ENCODE measurements around the gene SUPT4H1.

Gene SUPT4H1

DNA sequence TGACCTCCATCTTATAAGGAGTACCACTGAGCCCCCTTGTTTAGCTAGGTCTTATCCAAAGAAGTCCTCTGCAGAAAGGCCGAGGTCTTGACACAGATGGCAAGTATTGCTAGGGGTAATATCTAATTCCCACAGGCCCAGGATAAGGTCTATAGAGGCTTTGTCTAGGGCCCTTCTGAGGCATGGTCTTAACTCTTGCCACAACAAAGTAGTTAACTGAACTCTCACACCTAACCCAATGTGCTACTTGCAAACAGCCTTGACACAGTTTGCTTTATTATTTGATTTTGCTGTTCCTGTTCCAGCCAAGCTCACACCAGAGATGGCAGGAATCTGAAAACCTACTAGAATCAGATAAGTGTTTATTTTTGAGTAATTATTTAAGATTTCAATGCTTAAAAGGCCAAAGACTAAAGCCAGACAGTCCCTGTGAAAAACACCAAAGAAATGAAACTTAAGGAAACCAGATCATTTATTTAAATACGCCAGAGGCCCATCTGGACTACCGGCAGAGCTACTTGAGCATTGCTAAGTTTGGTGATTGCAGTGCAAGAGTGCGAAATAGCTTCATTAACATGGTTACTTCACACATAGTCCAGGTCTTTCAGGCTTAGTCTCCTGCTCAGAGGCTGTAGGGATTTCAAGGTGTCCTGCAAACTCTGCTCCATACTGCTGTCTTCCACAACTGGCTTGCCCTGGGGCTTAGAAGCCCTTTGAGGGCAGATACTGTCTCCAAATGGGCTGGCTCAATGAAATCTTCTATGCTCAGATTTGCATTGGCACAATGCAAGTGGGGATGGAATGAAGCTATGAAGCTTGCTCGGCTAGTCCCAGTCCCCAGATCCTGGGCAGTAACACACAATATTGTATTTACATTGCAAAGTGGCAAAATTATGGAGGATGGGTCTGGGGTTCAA is 28.5 kb upstream of the SUPT4H1 start:
- no peak for DNase-seq

DNA sequence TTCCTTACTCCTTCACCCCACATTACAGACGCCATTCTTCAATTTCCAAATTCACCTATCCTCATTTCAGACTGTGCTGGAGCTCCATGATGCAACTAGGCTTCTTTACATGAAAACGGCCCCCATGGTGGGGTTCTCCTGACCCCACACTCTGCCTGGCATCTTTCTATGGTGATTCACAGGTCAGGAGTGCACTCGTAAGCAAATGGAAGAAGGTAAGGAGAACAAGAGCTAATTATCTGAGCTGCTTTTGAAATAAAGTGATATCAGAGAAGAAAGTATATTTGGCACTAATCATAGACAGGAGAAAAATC is 27.5 kb upstream of the SUPT4H1 start:
- DNase-seq: no peak

DNA sequence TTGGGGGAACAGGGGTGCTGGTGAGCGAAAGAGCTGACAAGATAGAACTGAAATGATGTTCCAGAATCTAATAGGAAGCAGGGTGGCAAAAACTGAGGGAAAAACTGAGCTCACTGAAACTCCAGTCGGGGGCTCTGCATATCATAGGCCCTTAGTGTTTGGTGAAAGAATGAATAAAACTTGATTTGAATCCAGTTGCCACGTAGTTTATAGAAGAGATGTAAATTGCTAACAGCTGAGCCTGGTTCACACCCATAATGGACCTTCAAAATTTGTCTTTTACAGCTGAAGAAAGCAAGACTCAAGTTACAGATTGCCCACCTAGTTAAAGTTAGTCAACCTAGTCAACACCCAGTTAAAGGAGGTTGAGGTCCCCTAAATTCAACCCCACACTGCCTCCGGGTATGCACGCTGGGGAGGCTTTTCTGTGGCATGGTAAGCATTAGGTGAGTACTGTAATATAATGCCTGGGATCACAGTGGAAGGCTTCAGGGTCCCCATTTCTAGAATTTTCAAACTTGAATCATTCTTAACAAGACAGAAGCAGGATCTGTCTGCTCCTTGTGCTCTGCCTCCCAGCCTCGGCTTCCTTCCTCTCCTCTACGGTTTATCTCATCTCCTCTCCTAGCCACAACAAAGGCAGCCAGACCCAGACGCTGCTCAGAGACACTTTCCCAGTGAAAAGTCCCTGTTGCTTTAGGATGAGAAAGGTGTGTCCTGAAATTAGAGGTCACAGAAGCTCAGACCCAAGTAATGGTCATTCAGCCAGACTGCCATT is 26.9 kb upstream of the SUPT4H1 start:
- DNase-seq: no peak

DNA sequence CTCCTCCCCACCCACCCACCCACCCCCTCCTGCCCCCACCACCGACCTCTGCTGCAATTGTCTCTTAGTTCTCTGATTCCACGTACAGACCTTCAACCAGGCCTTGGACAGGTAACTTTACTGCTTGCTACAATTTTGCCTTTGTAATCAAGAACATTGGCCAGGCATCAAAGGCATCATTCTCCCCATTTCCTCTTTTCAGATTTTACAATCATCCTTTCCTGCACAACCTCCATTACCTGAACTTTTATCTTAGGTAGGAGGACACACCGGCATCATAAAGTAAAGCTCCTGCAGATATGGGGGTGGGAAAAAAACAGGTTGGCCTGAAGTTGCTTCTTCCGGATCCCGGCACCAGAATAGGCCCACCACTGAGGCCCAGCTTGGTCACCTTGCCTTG is 25.7 kb upstream of the SUPT4H1 start:
- DNase-seq: no peak

DNA sequence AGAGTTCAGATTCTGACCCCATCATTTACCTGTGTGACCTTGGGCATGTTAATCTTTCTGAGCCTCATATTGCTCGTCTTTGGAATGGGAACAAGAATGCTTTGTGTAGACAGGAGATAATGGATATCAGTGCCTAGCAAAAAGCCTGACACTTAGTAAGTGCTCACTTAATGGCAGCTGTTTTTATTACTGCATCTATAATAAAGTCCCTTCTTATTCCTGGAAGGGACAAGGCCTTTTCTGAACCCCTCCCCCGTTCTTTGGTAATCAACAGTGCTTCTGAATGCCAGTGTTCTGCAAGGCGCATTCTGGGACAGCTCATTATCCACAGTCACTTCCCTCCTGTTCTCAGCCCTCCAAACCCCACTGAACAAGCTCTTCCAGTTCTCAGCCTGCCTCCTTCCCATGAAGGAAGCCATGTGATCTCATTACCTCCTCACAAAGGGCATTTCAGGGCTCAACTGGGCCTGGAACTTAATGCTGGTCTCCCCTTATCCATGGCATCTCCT is 25.1 kb upstream of the SUPT4H1 start:
- DNase-seq: no peak

DNA sequence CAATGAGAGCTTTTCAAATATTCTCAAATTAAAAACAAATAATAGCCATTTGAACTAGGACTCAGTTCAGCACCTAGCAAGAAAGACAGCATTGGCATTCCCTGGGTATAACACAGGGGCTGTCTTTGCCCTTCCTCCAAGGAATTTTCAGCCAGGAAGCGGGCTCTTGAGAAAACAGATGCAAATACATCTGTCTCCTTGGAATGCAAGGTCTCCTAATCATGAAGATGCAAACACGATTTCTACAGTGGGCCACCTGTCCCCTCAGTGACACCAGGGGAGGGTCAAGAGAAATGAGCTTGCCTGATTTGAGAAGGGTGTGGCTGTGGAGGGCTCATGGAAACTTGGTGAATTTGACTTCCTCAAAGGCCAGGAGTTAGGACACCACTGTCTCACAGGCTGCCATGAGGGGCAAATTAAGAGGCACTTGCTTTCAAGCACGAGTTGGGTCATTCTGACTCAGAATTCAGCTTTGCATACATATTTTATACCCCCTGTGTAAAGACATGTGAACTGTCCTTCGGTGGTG is 24.5 kb upstream of the SUPT4H1 start:
- DNase-seq: no peak

DNA sequence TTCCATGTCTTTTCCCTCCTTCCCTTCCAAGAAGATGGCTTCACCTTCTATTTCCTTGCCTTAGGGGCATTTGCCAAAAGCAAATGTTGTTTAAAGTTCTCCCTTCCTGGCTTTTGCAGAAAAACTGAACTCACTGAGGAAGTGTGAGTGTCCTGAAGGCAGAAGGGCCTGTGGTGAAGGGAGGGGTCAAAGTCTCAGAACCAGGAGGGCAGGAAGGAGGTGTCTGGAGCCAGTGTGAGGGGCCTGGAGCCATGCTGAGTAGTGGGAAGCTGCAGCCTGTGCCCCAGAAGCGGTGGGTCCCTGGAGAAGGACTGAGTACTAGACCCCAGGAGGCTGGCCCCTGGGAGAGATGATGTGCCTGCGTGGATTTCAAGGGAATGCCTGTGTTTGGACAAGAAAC is 23.8 kb upstream of the SUPT4H1 start:
- no peak for DNase-seq

DNA sequence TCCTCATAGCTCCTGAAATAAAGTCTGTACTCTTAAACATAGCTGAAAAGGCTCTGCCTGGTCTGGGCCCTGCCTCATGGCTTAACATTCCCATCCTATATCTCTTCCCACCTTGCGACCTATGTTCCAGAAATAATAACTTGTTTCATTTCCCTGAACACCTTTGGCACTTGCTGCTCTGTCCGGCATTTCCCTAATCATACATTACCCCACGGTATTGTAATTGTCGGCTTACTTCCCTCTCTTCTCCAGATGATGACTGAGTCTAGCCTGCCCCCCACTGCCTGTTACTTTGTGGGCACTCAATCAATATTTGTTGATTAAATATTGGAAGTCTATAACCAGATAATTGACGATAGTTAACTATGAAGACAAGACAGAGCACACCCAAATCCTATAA is 23.3 kb upstream of the SUPT4H1 start:
- no peak for DNase-seq

DNA sequence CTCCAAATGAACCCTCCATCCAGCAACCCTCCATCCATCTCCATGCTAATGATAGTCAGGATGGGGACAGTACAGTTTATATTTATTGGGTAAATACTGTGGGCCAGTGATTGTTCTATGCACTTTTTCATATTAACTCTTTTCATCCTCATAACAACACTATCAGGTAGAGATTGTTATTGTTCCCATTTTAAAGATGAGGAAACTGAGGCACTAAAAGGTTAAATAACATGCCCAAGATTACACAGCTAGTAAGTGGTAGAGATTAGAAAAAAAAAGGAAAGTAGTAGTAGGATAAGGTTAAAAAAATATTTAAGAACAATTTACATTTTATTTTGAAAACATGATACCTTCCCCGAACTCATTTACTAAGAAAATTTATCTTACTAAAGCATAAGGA is 21.9 kb upstream of the SUPT4H1 start:
- DNase-seq: no peak

DNA sequence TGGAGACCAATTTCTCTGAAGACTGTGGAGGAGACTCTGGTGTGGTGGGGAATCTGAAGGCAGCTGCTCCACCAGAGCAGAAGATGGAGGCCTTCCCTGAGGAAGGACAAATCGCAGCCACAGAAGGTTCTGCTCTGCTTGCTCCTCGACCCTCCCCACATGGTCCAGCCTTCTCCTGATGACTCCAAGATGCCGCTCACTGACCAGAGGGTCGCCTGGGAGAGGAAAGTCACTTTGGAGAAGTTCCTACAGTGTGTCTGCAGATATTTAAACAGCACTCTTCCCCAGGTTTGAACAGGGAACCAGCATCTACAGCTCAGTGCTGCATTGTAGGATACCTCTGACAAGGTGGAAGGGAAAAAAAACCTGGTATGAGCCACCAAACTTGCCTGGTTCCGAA is 21.0 kb upstream of the SUPT4H1 start:
- no peak for DNase-seq

DNA sequence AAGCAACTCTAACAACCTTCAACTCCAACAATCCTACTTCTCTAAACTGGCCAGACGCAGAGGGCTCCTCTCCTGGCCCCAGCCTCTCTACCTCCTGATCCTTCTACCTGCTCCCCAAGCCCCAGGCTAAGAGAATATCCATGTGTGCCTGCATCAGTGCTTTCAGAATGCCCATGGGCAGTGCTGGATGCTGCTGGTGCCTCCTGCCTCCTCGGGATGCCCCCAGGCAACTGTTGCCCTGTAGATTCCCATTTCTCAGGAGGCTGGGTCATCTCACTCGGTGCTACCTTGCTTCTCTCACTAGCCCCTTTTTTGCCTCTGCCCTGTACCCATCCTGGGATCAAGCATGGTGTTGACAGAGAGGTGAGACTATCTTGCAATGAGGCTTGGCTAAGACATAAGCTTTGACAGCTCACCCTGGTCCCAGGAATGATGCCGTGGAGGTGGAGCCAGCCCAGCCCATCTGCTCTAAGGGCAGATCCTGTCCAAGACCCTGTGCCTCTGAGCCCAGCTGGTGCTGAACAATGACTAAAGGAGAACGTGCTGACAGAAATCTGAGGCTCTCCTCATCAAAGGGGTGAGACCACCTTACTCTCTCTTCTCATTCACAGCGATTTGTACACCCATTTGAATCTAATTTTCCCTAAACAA is 19.4 kb upstream of the SUPT4H1 start:
- no peak for DNase-seq

DNA sequence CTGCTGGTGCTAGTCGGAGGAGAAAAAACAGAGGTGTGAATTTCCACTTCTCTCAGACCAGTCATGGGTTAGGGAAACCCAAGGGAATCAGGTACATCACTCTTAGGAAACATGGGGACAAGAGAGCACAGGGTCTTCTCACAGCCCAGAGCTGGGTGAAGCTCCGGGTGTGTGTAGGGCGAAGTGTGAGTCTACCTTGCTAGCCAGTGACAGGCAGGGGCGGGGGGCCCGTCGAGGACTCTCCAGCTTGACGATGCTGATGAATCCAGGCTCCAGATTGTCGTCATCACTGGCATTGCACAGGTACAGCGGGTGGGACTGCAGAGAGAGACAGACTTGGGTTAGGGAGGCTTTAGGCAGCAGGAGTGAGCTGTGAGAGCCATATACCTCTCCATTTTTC is 18.7 kb upstream of the SUPT4H1 start:
- no peak for DNase-seq

DNA sequence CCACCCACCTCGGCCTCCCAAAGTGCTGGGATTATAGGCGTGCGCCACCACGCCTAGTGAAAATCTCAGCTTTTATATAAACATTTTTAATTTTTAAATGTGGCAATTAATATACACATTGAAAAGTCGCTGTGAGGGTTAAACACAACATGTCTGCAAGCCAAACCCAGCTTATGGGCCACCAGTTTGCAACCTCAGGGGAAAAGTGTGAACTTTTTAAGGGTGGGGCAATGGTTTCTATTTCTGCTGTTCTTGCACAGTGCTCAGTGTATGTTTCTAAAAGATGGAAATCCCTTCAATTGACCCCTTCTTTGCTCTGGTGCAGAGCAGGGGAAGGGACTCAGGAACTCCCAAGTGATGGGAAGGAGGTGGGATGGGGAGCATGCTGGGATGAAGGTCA is 18.3 kb upstream of the SUPT4H1 start:
- no peak for DNase-seq

DNA sequence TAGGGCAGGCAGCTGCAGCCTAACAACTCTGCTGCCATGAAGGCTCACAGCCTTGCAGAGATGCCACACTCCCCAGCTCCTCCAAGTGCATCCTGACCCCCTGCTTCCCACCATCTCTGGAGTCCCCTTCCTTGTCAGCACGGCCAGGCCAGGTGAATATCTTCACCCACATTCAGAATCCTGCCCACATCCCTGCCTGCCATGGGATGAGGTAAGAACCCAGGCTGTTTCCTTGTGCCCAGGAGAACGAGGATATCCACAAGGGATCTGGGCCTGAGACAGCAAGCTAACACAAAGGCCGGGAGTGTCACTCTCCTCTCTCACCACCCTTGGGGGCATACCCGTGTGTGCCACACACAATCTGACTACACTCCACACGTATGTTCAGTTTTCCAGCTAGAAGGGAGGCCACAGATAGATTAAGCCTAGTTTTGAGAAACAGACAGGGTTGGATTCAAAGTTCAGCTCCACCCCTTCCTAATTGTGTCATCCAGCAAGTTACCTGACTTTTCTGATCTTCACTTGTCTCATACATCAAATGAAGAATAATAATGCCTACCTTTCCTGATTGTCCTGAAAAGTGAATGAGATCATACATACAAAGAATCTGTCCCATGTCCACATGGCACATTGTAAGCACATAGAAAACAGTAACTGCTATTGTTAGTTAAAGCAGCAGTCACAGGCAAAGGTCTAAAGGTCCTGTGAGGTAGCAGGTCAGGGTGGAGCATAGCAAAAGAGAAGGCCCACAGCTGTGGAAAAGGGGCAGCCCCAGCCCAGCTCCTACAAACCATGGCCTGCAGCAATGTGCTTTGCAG is 17.4 kb upstream of the SUPT4H1 start:
- DNase-seq: no peak

DNA sequence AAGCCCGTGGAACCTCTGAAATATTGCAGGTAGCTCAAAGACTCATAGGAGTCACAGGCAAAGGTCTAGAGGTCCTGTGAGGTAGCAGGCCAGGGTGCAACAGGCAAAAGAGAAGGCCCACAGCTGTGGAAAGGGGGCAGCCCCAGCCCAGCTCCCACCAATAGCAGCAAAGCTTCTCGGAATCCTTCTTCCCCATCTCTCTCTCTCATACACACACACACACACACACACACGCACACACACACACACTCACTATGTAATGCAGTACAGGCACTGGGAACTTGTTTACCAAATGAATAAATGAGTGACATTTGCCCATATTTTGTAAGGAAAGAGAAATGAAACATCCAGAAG is 16.8 kb upstream of the SUPT4H1 start:
- DNase-seq: no peak

DNA sequence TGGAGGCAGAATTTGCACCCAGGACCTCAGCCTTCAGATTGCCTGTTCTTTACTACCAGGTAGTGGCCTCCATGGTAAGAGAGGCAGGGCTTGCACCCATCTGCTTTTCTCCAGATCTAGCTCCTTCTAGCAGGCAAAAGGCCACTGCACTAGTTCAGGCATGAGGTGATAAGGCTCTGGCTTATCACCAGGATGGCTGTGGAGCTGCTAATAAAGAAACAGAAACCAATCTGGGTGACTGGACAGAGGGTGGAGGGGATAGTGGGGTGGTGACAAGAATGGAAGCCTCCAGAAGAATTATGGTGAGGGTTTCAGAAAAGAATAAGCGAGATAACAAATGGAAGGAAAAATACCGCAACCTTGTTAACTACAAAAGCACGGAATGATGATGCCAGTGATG is 15.5 kb upstream of the SUPT4H1 start:
- DNase-seq: no peak

DNA sequence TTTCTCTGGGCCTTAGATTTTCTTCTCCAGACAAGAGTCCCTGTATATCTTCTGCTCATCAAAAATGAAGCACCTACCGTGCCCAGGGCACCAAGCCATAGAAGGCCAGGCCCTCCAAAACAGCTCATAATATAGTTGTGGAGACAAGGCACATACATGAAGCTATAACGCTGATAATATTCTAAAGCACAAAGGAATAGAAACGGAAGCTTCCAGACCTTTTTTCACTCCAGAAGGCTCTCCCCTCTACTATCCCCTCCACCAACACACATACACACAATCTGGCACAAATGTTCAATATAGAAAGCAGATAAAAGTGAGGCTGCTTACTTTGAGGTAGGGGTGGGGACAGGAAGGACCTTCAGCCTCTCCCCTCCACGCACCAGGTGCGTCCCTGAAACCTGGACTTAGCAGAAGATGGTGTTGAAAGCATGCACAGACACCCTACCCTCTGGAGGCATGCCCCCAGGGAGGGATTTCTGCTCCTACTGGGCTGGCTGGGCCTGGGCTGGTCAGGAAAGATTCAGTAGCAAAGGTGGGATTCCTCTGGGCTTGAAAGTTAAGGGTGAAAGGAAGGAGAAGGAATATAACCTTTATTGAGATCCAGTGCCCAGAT is 14.1 kb upstream of the SUPT4H1 start:
- DNase-seq: no peak

DNA sequence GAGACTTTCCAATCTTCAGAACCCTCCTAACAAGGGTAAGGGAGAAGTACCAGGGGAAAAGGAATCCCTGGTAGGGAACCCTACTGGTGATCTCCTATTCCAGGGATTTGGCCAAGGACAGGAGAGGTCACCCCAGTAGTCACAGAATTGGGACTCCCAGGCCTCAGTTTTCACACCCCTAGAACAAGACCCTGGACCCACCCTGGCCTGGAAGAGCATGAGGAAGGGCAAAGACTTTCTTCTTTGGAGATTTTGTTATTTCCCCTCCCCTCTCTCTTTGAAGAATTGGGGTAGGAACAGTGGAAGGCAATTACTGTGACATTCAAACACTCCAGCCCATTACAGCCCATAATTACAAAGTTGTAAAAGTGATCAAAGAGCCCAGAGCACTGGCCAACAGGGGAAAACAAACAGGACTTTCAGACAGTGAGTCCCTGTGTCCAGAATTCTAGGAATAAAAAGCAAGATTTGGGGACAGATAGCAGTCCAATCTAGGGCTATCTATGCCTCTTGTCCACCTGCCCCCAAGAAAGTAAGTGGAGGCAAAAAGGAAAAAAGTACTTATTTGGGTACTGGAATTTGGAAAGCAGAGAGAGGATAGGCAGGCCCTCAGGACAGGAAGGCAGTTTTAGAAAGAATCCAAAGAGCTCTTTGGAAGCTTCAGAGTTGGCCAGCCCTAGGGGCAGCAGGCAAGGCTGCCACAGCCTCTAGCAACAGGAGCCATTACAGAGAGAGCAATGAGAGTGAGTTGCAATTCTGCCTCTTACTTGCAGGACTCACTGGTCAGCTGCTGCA is 13.4 kb upstream of the SUPT4H1 start:
- DNase-seq: no peak

DNA sequence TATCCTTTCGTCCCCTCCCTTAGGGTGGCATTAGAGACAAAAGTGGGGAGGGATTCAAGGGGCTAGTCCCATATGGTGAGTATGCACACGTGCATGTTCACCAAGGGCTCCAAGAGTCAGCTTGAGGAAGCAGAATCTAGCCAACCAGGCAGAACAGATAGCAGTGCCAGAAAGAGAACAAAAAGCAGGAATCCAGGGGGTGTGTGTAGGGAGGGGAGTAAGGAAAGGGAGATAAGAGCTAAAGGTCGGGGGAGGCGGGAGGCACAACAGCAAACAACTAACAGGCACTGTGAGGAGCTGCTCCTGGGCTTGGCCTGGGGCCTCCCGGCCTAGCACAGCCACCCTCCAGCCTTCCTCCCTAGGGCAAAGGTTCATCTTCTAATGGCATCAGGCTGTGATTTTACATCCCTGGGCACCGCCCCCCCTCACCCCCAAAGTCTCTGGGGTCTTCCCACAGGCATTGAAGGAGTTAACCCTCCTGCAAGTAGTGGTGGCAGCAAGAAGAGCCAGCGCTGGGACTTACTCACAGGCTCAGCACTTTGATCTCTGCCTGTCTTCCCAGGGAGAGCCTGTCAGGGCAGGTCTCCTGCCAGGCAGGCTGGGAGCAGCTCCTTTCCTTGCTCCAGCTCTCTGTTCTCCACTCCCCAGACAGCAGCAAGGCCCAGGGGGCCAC is 12.4 kb upstream of the SUPT4H1 start:
- DNase-seq: no peak

DNA sequence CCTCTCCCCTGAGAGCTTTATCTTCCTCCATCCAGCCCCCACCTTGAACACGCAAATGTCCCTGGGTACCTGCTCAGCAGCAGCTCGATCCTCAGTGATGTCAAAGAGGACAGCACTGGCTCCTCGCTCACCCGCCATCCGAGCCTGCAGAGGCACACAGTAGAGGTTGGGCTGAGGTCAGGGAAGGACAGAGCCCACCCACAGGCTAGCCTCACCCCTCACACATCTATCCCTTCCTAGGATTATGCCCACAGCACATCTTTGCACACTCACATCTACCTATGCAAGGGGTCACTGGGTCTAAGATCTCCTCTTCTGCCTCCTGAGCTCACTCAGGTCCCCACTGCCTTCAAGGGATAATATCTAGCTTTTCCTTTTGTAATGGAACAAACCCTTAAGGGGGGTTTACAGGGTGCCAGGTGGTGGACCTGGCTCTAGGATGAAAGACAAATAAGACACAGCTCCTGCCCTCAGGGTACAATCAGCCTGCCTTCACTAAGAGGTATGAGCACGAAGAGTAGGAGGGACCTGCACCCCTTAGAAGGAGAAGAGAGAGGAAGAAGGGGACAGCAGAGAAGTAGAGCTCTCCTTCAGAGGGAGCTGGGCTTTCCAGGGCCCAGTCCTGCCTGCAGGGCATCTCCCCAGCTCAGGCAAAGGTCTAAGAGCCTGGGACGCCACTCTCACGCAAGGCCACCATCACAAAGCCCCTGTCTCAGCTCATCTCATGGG is 11.6 kb upstream of the SUPT4H1 start:
- no peak for DNase-seq

All from GF-D8 (cell line).